ENCODE measurements around the gene ZNF683.
"Not testable (repeated sequence)": the region's sequence is repeated elsewhere in the genome, so short reads cannot be mapped to it uniquely, and the experiment has no call there.

ZNF683 gene

DNA sequence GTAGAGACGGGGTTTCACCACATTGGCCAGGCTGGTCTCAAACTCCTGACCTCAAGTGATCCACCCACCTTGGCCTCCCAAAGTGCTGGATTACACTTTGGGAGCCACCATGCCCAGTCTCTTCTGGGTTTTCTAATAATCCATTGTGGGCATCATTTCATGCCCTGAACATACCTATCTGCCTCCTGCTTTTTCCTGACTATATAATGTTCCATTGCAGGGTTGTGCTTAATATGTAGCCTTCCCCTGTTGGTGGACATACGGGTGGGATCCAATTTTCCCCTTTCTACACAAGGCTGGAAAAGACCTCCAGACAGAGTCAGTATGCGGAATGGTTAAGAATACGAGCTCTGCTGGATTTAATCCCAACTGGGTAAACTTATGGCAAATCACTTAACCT is 3.5 kb upstream of the ZNF683 start:
- Mint-ChIP-seq H3K9me3 (peaks cover under 1% of the 10 kb centered on the region), H3K4me1 (peaks cover 76% of the 10 kb centered on the region), H3K27me3 (no peaks in the 10 kb centered on the region), H3K4me3 (no peak overlapping the region), H3K27ac (ENCODE audit: low read depth) (no peak overlapping the region), H3K36me3 (ENCODE audit: insufficient read depth) (peaks cover 16% of the 10 kb centered on the region)
- DNase-seq (ENCODE audit: low spot score in 2 of 2) (no peak), ATAC-seq (replicated peaks; ENCODE audit: extremely low read depth, poor library complexity, severe bottlenecking) (no peak)

- Mint-ChIP-seq H3K4me1 (peaks cover 82% of the 10 kb centered on the region), H3K36me3 (ENCODE audit: insufficient read depth) (peaks cover 19% of the 10 kb centered on the region), H3K9me3 (peaks cover 5% of the 10 kb centered on the region), H3K27ac (ENCODE audit: low read depth) (peak overlapping the region; percentile 55), H3K27me3 (no peaks in the 10 kb centered on the region), H3K4me3 (peak overlapping the region; percentile 75)
- no peak for ATAC-seq (replicated peaks; ENCODE audit: extremely low read depth, poor library complexity, severe bottlenecking)
- DNase-seq (ENCODE audit: low spot score in 2 of 2) = no peak
These were observed 2.5 kb upstream of the ZNF683 start for GRCh38 chr1:26375081-26375480.

DNA sequence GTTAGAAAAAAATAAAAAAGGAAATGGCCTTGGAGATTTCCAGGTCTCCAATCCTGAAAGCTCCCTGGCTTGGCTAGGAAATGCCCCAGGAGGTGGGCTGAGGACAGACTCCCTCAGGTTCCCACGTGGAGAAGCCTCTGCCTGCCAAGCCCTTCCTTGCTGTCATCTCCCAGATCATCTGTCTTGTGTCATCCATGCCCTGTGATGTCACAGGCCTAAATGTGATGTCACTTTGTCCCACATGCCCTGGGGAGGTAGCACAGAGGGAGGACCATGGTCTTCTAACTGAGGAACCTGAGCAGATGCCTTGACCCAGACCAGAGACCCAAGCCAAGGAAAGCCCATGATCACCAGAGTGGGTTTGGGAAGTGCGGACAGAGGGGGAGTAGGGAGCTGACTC is 1.8 kb upstream of the ZNF683 start:
- Mint-ChIP-seq H3K4me3 (peak overlapping the region; percentile 75), H3K27ac (ENCODE audit: low read depth) (peak overlapping the region; percentile 75), H3K36me3 (ENCODE audit: insufficient read depth) (peaks cover 16% of the 10 kb centered on the region), H3K4me1 (peaks cover 86% of the 10 kb centered on the region)
- H3K27me3 Mint-ChIP-seq; ATAC-seq (replicated peaks; ENCODE audit: extremely low read depth, poor library complexity, severe bottlenecking); H3K9me3 Mint-ChIP-seq; DNase-seq (ENCODE audit: low spot score in 2 of 2): not testable (repeated sequence)

GRCh38 chr1:26373789-26374188 is 1.2 kb upstream of the ZNF683 start:
- Mint-ChIP-seq H3K27ac (ENCODE audit: low read depth) (peak overlapping the region; percentile 75), H3K4me3 (peak overlapping the region; percentile 75), H3K27me3 (no peaks in the 10 kb centered on the region), H3K4me1 (peaks cover 85% of the 10 kb centered on the region), H3K36me3 (ENCODE audit: insufficient read depth) (peaks cover 16% of the 10 kb centered on the region), H3K9me3 (peaks cover 5% of the 10 kb centered on the region)
- ATAC-seq (replicated peaks; ENCODE audit: extremely low read depth, poor library complexity, severe bottlenecking) (no peak), DNase-seq (ENCODE audit: low spot score in 2 of 2) (no peak)

- peak overlapping the region; percentile 75 for H3K4me3 Mint-ChIP-seq
- peak; percentile 42 for ATAC-seq (replicated peaks; ENCODE audit: extremely low read depth, poor library complexity, severe bottlenecking)
These were observed 731 bp upstream of the ZNF683 start for GRCh38 chr1:26373281-26373680.

DNA sequence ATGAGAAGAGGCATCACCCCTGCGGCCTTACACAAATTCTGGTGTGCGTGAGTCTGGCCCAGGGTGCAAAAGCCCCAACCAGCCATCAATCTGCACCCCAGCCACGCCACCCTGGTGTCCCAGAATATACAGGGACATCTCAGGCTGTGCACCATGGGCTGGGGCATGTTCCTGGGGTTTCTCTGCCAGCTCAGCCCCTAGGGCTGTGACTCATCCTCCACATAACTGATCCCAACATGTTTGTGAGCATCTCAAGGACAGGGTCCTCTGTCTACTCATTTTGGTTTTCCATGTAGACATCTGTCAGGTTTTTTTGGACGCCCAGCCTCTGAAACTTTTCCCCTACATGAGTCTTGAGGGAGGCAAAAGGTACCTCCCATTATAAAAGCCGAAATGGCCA is 511 bp downstream of the ZNF683 start:
- ATAC-seq (replicated peaks; ENCODE audit: extremely low read depth, poor library complexity, severe bottlenecking) = no peak

More at GRCh38 chr1:26373281-26373680, 731 bp upstream of the ZNF683 start:
- H3K27ac Mint-ChIP-seq (ENCODE audit: low read depth) = peak overlapping the region; percentile 75
- peaks cover 10% of the 10 kb centered on the region for H3K36me3 Mint-ChIP-seq (ENCODE audit: insufficient read depth)
- peaks cover 5% of the 10 kb centered on the region for H3K9me3 Mint-ChIP-seq
- no peaks in the 10 kb centered on the region for H3K27me3 Mint-ChIP-seq
- DNase-seq (ENCODE audit: low spot score in 2 of 2) = no peak
- peaks cover 80% of the 10 kb centered on the region for H3K4me1 Mint-ChIP-seq

DNA sequence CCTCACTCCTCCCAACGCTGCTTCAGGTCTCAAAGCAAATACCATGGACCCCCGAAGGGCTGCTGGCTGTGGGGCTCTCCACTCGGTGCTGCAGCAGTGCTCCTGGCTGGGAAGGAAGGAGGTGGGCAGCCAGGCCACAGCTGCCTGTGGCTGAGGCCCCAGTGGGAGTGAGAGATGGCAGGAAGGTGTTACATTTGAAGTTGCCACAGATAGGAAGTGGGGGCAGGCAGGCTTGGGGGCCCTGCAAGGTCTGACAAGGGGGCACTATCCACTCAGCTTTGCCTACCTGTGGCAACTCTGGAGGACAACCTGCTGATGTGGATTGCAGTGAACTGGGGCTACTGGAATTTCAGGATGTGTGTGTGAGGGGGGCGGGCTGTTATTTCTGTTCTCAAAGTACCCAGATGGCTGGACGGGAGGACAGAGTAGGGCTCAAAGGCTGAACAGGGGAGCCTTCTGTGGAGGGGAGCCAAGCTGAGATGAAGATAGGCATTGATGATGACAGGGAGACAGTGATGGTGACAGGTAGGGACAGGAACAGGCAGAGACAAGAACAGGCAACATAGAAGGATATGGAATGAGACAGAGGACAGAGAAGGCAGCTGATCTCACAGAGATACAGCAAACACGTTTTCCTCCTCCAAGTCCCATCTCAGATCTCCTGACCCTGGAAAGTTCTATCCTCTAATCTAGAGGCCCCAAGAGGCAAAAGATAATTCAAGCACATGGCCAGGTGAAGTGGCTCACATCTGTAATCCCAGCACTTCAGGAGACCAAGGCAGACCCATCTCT is 1.8 kb downstream of the ZNF683 start:
- ATAC-seq (replicated peaks; ENCODE audit: extremely low read depth, poor library complexity, severe bottlenecking) (no peak), DNase-seq (ENCODE audit: low spot score in 2 of 2) (no peak)
- peaks cover 55% of the 10 kb centered on the region for H3K4me1 Mint-ChIP-seq
- H3K9me3 Mint-ChIP-seq = peaks cover 5% of the 10 kb centered on the region
- no peaks in the 10 kb centered on the region for H3K27me3 Mint-ChIP-seq
- H3K4me3 Mint-ChIP-seq = peak overlapping the region; percentile 75
- H3K27ac Mint-ChIP-seq (ENCODE audit: low read depth) = peak overlapping the region; percentile 75
- H3K36me3 Mint-ChIP-seq (ENCODE audit: insufficient read depth) = peaks cover 7% of the 10 kb centered on the region

More for the DNA sequence above, 511 bp downstream of the ZNF683 start:
- DNase-seq (ENCODE audit: low spot score in 2 of 2) = no peak
- peak overlapping the region; percentile 45 for H3K27ac Mint-ChIP-seq (ENCODE audit: low read depth)
- H3K9me3 Mint-ChIP-seq = peaks cover 5% of the 10 kb centered on the region
- peaks cover 7% of the 10 kb centered on the region for H3K36me3 Mint-ChIP-seq (ENCODE audit: insufficient read depth)
- H3K27me3 Mint-ChIP-seq = no peaks in the 10 kb centered on the region
- H3K4me3 Mint-ChIP-seq = peak overlapping the region; percentile 75
- H3K4me1 Mint-ChIP-seq = peaks cover 67% of the 10 kb centered on the region

- no peak for DNase-seq (ENCODE audit: low spot score in 2 of 2)
- Mint-ChIP-seq H3K27ac (ENCODE audit: low read depth) (no peak overlapping the region), H3K4me1 (peaks cover 40% of the 10 kb centered on the region), H3K27me3 (peaks cover 11% of the 10 kb centered on the region), H3K4me3 (no peak overlapping the region), H3K9me3 (peaks cover 5% of the 10 kb centered on the region), H3K36me3 (ENCODE audit: insufficient read depth) (peaks cover 4% of the 10 kb centered on the region)
- no peak for ATAC-seq (replicated peaks; ENCODE audit: extremely low read depth, poor library complexity, severe bottlenecking)
These were observed 4.1 kb downstream of the ZNF683 start for GRCh38 chr1:26368486-26368885.

DNA sequence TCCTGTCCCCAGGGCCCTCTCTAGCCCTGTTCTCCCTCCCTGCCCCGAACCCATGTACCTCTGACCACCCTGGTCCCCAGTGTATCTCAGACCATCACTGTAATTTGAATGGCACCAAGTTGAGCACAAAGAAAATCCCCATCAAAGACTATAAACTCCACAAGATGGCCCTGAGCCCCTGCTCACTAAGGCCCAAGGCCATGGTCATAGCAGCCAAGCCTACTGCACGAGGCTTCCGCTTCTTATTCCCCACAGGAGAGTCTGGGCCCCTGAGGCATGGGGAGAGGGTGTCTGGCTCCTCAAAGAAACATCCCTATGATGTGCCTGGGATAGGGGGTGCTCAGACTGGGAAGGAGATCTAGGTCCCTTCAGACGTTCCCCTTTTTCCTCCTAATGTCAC is 4.5 kb downstream of the ZNF683 start:
- Mint-ChIP-seq H3K4me3 (no peak overlapping the region), H3K36me3 (ENCODE audit: insufficient read depth) (peaks cover 4% of the 10 kb centered on the region), H3K27me3 (peaks cover 16% of the 10 kb centered on the region), H3K9me3 (peaks cover 5% of the 10 kb centered on the region), H3K4me1 (peaks cover 40% of the 10 kb centered on the region), H3K27ac (ENCODE audit: low read depth) (no peak overlapping the region)
- ATAC-seq (replicated peaks; ENCODE audit: extremely low read depth, poor library complexity, severe bottlenecking) = no peak
- DNase-seq (ENCODE audit: low spot score in 2 of 2) = no peak

- DNase-seq (ENCODE audit: low spot score in 2 of 2) = no peak
- Mint-ChIP-seq H3K27ac (ENCODE audit: low read depth) (no peak overlapping the region), H3K27me3 (peaks cover 22% of the 10 kb centered on the region), H3K4me3 (no peak overlapping the region), H3K9me3 (peaks cover 5% of the 10 kb centered on the region), H3K36me3 (ENCODE audit: insufficient read depth) (peaks cover 3% of the 10 kb centered on the region), H3K4me1 (peaks cover 36% of the 10 kb centered on the region)
- no peak for ATAC-seq (replicated peaks; ENCODE audit: extremely low read depth, poor library complexity, severe bottlenecking)
These were observed 5.1 kb downstream of the ZNF683 start for GRCh38 chr1:26367441-26367840.

- Mint-ChIP-seq H3K9me3 (no peaks in the 10 kb centered on the region), H3K27me3 (peaks cover 47% of the 10 kb centered on the region), H3K27ac (ENCODE audit: low read depth) (no peak overlapping the region), H3K4me3 (no peak overlapping the region), H3K36me3 (ENCODE audit: insufficient read depth) (peaks cover 8% of the 10 kb centered on the region), H3K4me1 (peaks cover 34% of the 10 kb centered on the region)
- no peak for DNase-seq (ENCODE audit: low spot score in 2 of 2)
- no peak for ATAC-seq (replicated peaks; ENCODE audit: extremely low read depth, poor library complexity, severe bottlenecking)
These were observed 7.6 kb downstream of the ZNF683 start for GRCh38 chr1:26364956-26365355.

DNA sequence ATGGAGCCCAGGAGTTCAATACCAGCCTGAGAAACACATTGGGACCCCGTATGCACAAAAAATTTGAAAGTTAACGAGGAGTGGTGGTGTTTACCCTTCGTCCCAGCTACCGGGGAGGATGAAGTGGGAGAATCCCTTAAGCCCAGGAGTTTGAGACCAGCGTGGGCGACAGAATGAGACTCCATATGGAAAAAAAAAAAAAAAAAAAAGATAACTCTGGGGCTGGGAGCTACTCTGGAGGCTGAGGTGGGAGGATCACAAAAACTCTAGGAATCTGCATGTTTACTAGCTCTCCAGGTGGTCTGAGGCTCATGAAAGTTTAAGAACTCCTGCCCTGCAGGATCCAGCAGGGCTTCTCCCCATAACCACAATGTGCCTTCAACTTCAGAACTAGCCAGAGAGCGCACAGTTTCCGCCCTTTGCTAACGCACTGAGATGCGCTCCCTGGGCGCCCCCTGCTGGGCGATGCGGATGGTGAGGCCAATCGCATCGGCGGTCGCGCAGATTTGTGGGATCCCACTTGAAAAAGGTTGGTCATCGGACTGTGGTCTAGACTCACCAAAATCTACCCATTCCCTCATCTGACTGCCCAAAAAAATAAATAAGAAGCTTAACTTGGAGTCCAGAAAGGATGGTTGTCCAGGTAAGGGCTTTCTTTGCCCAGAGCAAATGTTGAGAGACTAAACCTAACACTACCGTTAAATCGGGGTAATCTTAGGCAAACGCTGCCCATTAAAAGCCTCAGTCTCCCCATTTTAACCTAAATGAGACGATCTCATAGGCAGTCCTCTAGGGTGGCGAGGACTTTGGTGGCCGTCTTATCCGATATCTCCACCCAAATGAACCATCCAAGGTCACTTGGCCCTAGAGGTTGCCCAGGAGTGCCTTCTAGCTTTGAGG is 8.8 kb downstream of the ZNF683 start:
- H3K27ac Mint-ChIP-seq (ENCODE audit: low read depth) = no peak overlapping the region
- no peaks in the 10 kb centered on the region for H3K9me3 Mint-ChIP-seq
- H3K36me3 Mint-ChIP-seq (ENCODE audit: insufficient read depth) = peaks cover 8% of the 10 kb centered on the region
- H3K27me3 Mint-ChIP-seq = peaks cover 58% of the 10 kb centered on the region
- peaks cover 41% of the 10 kb centered on the region for H3K4me1 Mint-ChIP-seq
- ATAC-seq (replicated peaks; ENCODE audit: extremely low read depth, poor library complexity, severe bottlenecking) (peak; percentile 78), DNase-seq (ENCODE audit: low spot score in 2 of 2) (peak; percentile 73 to 83)
- H3K4me3 Mint-ChIP-seq = peak overlapping the region; percentile 25

All from central memory CD8-positive, alpha-beta T cell (primary cell).